Right atrium auricular region (tissue), 2 donors: ENCODE results near the gene WDFY1. TPM values are rescaled to one million over a fixed set of nuclear protein-coding genes. Genes with fewer than 3 reads are reported as not detected.
"Not testable (repeated sequence)": the region's sequence is repeated elsewhere in the genome, so short reads cannot be mapped to it uniquely, and the experiment has no call there.

Source experiments
- DNase-seq: peaks from one replicate; pipeline ENCODE4 v3.0.0-alpha.2; 2019; ENCODE audit warnings: low spot score
- H3K27ac ChIP-seq, 2 donors: fragments of 200-600 bp; sonication (generic); 1 replicate in 1 of 2; 2 replicates in 1 of 2; pipeline ENCODE4 v1.5.1; 2016 to 2019
- H3K27me3 ChIP-seq, 2 donors: fragments of 200-600 bp; sonication (generic); one replicate each; pipeline versions ENCODE4 v1.5.1 to v1.6.0; 2017 to 2019
- H3K36me3 ChIP-seq: fragments of 200-600 bp; sonication (generic); one replicate; pipeline ENCODE4 v1.5.1; 2016
- H3K4me1 ChIP-seq, 2 donors: fragments of 200-600 bp; sonication (generic); one replicate each; pipeline versions ENCODE4 v1.5.1 to v1.6.0; 2017 to 2019
- H3K4me3 ChIP-seq, 2 donors: fragments of 200-600 bp; sonication (generic); 1 replicate in 1 of 2; 2 replicates in 1 of 2; pipeline ENCODE4 v1.5.1; 2017 to 2019; ENCODE audit warnings: mild to moderate bottlenecking in 1 of 2, moderate library complexity in 1 of 2
- H3K9me3 ChIP-seq, 2 donors: fragments of 200-600 bp; sonication (generic); one replicate each; pipeline ENCODE4 v1.5.1; 2019
- total RNA-seq, 2 donors: library from RNA; depleted of rRNA; stranded (reverse); fragments of >200 nt; gene quantifications; one replicate each; pipeline ENCODE4 v1.1.0, GENCODE V29; 2016
- TF ChIP-seq, protein P1 (sequence below), 2 donors: fragments of 200-600 bp; sonication (generic); IDR thresholded peaks; one replicate each; pipeline ENCODE4 v1.5.1; 2019; ENCODE audit warnings: antibody characterized with exemption in 2 of 2

The WDFY1 gene
- total RNA-seq, 2 donors from 2014 or later: 13.8 to 16.8 TPM

DNA sequence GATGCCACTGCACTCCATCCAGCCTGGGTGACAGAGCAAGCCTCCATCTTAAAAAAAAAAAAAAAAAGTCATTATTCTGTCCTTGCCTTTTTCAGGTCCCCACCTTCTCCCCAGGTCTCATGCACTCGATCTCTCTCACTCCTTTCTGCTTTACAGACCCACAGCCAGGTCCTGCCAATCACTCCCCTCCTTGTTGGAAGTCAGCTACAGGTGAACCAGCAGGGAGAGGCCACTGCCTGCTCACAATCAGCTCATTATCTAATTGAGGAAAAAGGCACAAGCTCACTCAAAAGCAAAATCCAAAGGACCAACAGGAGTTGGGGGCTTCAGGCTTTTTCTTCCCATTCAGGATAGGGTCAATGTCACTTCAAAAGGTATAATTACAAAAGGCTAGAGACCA is 2.0 kb downstream of the WDFY1 start:
- TF ChIP-seq, protein P1, sequence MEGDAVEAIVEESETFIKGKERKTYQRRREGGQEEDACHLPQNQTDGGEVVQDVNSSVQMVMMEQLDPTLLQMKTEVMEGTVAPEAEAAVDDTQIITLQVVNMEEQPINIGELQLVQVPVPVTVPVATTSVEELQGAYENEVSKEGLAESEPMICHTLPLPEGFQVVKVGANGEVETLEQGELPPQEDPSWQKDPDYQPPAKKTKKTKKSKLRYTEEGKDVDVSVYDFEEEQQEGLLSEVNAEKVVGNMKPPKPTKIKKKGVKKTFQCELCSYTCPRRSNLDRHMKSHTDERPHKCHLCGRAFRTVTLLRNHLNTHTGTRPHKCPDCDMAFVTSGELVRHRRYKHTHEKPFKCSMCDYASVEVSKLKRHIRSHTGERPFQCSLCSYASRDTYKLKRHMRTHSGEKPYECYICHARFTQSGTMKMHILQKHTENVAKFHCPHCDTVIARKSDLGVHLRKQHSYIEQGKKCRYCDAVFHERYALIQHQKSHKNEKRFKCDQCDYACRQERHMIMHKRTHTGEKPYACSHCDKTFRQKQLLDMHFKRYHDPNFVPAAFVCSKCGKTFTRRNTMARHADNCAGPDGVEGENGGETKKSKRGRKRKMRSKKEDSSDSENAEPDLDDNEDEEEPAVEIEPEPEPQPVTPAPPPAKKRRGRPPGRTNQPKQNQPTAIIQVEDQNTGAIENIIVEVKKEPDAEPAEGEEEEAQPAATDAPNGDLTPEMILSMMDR (IDR thresholded peaks at IDR 0.05): no peak
- Histone ChIP-seq H3K4me1 (peaks cover 0 to 36% of the 10 kb centered on the region in 2 donors), H3K4me3 (peak overlapping the region in 1 of 2 donors; percentile 98), H3K36me3 (no peaks in the 10 kb centered on the region), H3K9me3 (no peaks in the 10 kb centered on the region), H3K27me3 (no peaks in the 10 kb centered on the region), H3K27ac (peak overlapping the region in 1 of 2 donors; percentile 93)
- DNase-seq: no peak

DNA sequence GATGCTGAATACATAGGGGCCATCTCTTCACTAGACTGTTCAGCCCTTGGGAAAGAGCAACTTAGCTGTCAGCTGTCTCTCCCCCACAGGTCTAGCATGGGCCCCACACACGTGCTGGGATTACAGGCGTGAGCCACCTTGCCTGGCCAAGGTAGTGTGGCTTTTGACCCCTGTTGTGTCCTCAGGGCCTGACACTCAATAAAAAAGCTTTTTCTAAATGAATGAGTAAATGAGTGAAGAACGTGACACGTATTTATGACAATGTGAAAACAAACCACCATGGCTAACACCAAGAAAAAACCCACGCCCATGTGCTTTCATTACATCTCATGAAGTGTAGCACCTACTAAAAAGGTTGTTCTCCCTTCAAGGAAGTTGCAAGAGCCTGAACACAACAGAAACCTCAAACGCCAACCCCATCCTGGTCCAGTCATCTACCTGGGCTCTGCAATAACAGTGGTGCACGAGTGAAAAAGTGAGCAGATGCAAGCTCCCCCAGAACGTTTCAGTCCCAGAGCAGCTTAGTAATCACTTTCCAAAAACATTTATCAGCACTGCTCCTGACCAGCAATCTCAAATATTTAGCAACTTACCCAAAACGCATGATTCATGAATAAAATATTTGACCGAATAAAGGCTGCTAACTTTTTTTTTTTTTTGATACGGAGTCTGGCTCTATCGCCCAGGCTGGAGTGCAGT is 3.4 kb downstream of the WDFY1 start:
- no peak overlapping the region for H3K27ac ChIP-seq

DNA sequence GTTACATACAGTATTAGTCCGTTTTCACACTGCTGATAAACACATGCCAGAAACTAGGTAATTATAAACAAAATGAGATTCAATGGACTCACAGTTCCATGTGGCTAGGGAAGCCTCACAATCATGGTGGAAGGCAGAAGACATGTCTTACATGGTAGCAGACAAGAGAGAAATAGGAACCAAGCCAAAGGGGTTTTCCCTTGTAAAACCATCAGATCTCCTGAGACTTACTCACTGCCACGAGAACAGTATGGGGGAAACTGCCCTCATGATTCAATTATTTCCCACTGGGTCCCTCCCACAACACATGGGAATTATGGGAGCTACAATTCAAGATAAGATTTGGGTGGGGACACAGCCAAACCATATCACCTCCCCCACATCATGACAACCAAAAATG is 5.7 kb downstream of the WDFY1 start:
- not testable (repeated sequence) for H3K9me3 ChIP-seq, H3K4me3 ChIP-seq, H3K27me3 ChIP-seq, H3K36me3 ChIP-seq, DNase-seq, H3K27ac ChIP-seq
- peaks cover 0 to 62% of the 10 kb centered on the region in 2 donors for H3K4me1 ChIP-seq

More for the DNA sequence above, 3.4 kb downstream of the WDFY1 start:
- TF ChIP-seq, protein P1 (IDR thresholded peaks at IDR 0.05): no peak
- Histone ChIP-seq H3K9me3 (no peaks in the 10 kb centered on the region), H3K4me1 (peaks cover 0 to 48% of the 10 kb centered on the region in 2 donors), H3K4me3 (no peak overlapping the region), H3K27me3 (no peaks in the 10 kb centered on the region), H3K36me3 (no peaks in the 10 kb centered on the region)
- no peak for DNase-seq

GRCh38 chr2:223937535-223937934 is 7.6 kb downstream of the WDFY1 start:
- Histone ChIP-seq H3K27me3 (no peaks in the 10 kb centered on the region), H3K9me3 (no peaks in the 10 kb centered on the region), H3K27ac (no peak overlapping the region), H3K36me3 (no peaks in the 10 kb centered on the region), H3K4me3 (no peak overlapping the region), H3K4me1 (peaks cover 0 to 64% of the 10 kb centered on the region in 2 donors)
- TF ChIP-seq, protein P1 (IDR thresholded peaks at IDR 0.05): no peak
- DNase-seq: no peak

GRCh38 chr2:223936862-223937326 is 8.2 kb downstream of the WDFY1 start:
- H3K27ac ChIP-seq: peak overlapping the region; percentile 24 to 44
- no peaks in the 10 kb centered on the region for H3K36me3 ChIP-seq
- DNase-seq: no peak
- H3K4me1 ChIP-seq: peaks cover 0 to 60% of the 10 kb centered on the region in 2 donors
- no peak overlapping the region for H3K4me3 ChIP-seq
- TF ChIP-seq, protein P1 (IDR thresholded peaks at IDR 0.05): no peak
- H3K9me3 ChIP-seq: no peaks in the 10 kb centered on the region
- no peaks in the 10 kb centered on the region for H3K27me3 ChIP-seq

- Histone ChIP-seq H3K27me3 (no peaks in the 10 kb centered on the region), H3K4me3 (no peak overlapping the region), H3K9me3 (no peaks in the 10 kb centered on the region), H3K36me3 (no peaks in the 10 kb centered on the region), H3K27ac (peak overlapping the region in 1 of 2 donors; percentile 25), H3K4me1 (peaks cover 0 to 62% of the 10 kb centered on the region in 2 donors)
- DNase-seq: no peak
- TF ChIP-seq, protein P1 (IDR thresholded peaks at IDR 0.05): no peak
Observed at GRCh38 chr2:223935459-223936125, 9.5 kb downstream of the WDFY1 start.
